Measurements from ENCODE around the gene STX16.

STX16 gene

DNA sequence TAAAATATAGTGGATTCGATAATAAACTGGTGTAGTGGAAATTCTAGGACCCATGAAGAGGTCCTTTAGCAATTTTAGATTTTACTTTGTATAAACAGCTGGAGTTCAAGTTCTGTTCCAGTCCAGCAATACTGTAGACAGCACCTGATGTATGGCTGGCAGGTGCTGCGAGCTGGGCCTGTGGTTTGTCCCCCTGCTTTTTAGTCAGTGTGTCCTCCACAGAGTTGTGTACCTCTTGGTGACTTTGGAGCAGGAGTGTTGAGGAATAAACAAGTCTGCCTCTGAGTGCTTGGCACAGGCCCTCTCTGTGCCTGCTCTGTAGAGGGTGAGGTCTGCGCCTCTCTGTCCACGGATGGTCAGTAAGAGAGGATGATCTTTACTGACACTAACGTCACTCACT is 13.8 kb downstream of the STX16 start:
- no peak overlapping the region for H3K27ac ChIP-seq
- TF ChIP-seq, protein P1, sequence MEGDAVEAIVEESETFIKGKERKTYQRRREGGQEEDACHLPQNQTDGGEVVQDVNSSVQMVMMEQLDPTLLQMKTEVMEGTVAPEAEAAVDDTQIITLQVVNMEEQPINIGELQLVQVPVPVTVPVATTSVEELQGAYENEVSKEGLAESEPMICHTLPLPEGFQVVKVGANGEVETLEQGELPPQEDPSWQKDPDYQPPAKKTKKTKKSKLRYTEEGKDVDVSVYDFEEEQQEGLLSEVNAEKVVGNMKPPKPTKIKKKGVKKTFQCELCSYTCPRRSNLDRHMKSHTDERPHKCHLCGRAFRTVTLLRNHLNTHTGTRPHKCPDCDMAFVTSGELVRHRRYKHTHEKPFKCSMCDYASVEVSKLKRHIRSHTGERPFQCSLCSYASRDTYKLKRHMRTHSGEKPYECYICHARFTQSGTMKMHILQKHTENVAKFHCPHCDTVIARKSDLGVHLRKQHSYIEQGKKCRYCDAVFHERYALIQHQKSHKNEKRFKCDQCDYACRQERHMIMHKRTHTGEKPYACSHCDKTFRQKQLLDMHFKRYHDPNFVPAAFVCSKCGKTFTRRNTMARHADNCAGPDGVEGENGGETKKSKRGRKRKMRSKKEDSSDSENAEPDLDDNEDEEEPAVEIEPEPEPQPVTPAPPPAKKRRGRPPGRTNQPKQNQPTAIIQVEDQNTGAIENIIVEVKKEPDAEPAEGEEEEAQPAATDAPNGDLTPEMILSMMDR (IDR thresholded peaks at IDR 0.05), result no peak
- no peak for TF ChIP-seq ZFX (IDR thresholded peaks at IDR 0.05; ENCODE audit: borderline replicate concordance)

DNA sequence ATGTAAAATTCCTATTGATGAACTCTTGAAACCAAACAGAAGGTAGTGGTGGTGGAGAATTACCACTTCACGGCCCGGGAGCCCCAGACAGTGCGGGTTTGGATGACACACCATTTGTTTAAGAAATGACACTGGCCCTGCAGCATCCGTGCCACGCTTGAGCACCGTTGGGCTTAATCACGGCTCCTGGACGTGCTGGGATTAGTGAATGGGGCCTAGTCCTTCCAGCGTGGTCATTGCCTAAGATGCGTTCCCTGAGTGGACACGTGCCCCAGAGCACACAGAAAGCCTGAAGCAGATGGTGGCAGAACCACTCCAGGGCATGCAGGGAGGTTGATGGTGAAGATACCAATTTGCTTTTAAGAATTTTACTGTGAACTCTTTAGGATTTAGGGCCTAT is 14.5 kb downstream of the STX16 start:
- TF ChIP-seq, protein P1 (IDR thresholded peaks at IDR 0.05), result no peak
- no peak for TF ChIP-seq ZFX (IDR thresholded peaks at IDR 0.05; ENCODE audit: borderline replicate concordance)
- H3K27ac ChIP-seq, result no peak overlapping the region

DNA sequence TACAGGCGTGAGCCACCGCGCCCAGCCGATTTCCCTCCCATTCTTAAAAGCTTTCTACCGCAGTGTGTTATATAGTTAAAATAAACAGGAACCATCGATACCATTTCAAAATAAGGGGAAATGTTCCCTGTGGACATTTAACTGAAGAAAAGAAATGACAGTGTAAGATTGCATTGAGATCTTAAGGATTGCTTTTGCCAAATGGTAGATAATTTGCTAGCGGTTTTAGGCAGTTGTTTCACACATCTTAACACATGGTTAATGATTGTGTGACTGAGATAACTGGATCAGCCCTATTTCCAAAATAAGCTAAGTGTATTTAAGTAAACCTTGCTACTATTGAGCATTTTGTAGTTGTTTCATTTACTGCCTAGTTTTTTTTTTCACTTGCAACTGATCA is 15.6 kb downstream of the STX16 start:
- TF ChIP-seq, protein P1 (IDR thresholded peaks at IDR 0.05), result no peak
- TF ChIP-seq ZFX (IDR thresholded peaks at IDR 0.05; ENCODE audit: borderline replicate concordance), result no peak
- no peak overlapping the region for H3K27ac ChIP-seq

DNA sequence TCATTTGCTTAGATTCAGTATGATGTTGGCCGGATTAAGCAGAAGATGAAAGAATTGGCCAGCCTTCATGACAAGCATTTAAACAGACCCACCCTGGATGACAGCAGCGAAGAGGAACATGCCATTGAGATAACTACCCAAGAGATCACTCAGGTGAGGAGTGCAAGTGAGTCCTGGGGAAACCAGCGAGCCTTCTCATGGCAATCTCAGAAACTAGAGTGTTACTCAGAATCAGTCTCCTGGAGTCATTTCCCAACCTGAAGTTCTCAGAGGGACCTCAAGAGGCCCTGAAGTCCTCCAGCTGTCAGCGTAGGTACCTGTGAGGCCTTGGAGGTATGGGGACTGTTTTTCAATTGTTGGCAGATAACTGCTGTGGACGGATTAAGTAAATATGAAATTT is 16.9 kb downstream of the STX16 start:
- H3K27ac ChIP-seq, result no peak overlapping the region
- no peak for TF ChIP-seq ZFX (IDR thresholded peaks at IDR 0.05; ENCODE audit: borderline replicate concordance)
- TF ChIP-seq, protein P1 (IDR thresholded peaks at IDR 0.05), result no peak

DNA sequence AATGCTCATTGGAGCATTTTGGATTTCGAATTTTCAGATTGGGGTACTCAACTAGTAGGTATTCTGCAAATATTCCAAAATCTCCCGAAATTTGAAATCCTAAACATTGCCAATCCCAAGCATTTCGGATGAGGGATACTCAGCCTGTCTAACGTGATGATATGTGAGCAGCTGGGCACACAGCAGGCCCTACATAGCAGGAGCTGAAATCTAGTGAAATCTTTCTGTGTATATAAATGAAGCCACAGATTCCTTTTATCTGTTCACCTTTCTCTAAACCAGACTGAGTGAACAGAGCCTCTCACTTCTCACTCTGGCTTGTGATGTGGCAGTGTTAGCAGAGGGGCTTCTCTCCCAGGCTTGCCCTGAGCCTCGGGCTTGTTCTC is 17.8 kb downstream of the STX16 start:
- no peak overlapping the region for H3K27ac ChIP-seq
- no peak for TF ChIP-seq ZFX (IDR thresholded peaks at IDR 0.05; ENCODE audit: borderline replicate concordance)
- TF ChIP-seq, protein P1 (IDR thresholded peaks at IDR 0.05), result no peak

DNA sequence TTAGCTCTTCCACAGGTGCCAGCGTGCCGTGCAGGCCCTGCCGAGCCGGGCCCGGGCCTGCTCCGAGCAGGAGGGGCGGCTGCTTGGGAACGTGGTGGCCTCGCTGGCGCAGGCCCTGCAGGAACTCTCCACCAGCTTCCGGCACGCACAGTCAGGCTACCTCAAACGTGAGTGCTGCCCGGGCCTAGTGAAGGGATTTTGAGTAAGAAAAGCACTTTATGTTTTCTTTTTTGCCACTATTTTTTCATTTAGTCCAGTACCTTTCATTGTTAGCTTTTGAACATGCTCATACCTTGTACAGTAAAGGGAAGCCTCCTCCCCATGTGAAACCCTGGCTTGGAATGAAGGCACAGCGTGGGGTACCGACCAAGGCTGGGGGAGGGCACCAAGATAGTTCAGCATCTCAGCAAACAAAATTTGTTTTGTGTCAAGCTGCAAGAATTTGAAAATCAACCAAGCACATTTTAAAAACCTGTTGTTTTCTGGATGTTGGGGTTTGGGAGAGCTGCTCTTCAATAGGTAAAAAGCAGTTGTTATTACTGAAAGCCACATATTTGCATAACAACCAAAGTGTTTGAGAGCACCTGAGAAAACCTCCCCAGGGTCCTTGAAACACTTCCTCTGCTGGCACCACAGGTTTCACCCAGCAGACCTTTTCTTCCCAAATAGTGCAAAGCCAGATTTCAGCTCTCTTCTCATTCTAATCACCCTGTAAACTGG is 18.4 kb downstream of the STX16 start:
- TF ChIP-seq, protein P1 (IDR thresholded peaks at IDR 0.05), result no peak
- TF ChIP-seq ZFX (IDR thresholded peaks at IDR 0.05; ENCODE audit: borderline replicate concordance), result no peak
- H3K27ac ChIP-seq, result no peak overlapping the region

DNA sequence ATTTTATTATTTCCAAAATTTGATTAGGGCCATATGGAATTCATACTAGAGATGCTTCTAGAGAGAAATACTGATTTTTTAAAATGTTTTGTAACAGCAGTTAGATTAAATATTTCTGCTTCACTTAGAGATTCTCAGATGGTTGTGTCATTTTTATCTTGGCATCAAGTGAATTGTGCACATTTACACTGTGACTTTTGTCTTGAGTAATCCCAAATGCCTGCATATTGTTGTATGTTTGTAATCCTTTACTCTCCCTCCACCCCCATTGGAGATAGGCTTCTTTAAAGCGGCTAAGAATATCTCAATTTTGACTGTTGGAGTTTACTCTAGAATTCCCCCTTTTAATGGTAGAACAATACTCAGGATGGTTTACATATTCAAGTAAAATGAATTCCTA is 19.0 kb downstream of the STX16 start:
- no peak overlapping the region for H3K27ac ChIP-seq
- no peak for TF ChIP-seq ZFX (IDR thresholded peaks at IDR 0.05; ENCODE audit: borderline replicate concordance)
- TF ChIP-seq, protein P1 (IDR thresholded peaks at IDR 0.05), result no peak

Measured in 22Rv1 (cell line).